HCT116 (cell line): ENCODE results near the gene DCK. TPM values are rescaled to one million over a fixed set of nuclear protein-coding genes. Genes with fewer than 3 reads are reported as not detected.

Experiments
- ATAC-seq: fragments of 200-7000 bp; cut with Tn5 transposase; 2 replicates; pipeline ENCODE4 v1.9.1; 2020; ENCODE audit warnings: mild to moderate bottlenecking, moderate library complexity
- BruUV-seq: library from RNA; stranded (reverse); fragments of 400-500 nt; replicated peaks from 2 replicates; lab custom pipeline; 2021; lab: Mats Ljungman, UMichigan
- CTCF ChIA-PET: fragments of 300-600 bp; sonication (Branson Sonifier 250); formaldehyde crosslinking; loops from one replicate; lab custom pipeline; 2021; ENCODE audit warnings: antibody characterized with exemption; lab: Charles Lee
- POLR2A ChIA-PET: fragments of 300-600, 350-600 bp; sonication (Branson Sonifier 250); formaldehyde crosslinking; loops from one replicate; lab custom pipeline; 2021; ENCODE audit warnings: antibody characterized with exemption; lab: Charles Lee
- RAD21 ChIA-PET, 2 experiments: fragments of 300-600 bp; sonication (Branson Sonifier 250); formaldehyde crosslinking; loops; one replicate each; lab custom pipeline; 2023; ENCODE audit warnings: low total read pairs in 2 of 2; ENCODE audit not compliant: uncharacterized antibody in 2 of 2, unreplicated experiment in 2 of 2, low non-redundant PET in 1 of 2; lab: Charles Lee
- DNase-seq: peaks from one replicate; pipeline ENCODE4 v3.0.0-alpha.2; 2010; ENCODE audit warnings: low read depth, low spot score
- H2AFZ ChIP-seq: fragments of 200-600 bp; shearing (Covaris generic), sonication (generic); 2 replicates; pipeline ENCODE4 v1.6.1; 2017; ENCODE audit warnings: low read depth, mixed run types, mixed read lengths, antibody characterized with exemption, low read length; ENCODE audit not compliant: poor library complexity, severe bottlenecking
- H3K27ac ChIP-seq: 2 replicates; pipeline ENCODE4 v1.5.1; 2012; ENCODE audit warnings: low read depth, low read length
- H3K27me3 ChIP-seq: fragments of 200-600 bp; sonication (generic); 2 replicates; pipeline ENCODE4 v1.6.1; 2016; ENCODE audit warnings: mixed run types, low read length, mixed read lengths; ENCODE audit not compliant: insufficient read depth
- H3K36me3 ChIP-seq, 2 experiments: fragments of 200-500 bp in 1 of 2; fragments of 200-600 bp in 1 of 2; sonication (Bioruptor generic) in 1 of 2; sonication (generic) in 1 of 2; 2 replicates each; pipeline versions ENCODE4 v1.5.1 to v1.6.1; 2014 to 2016; ENCODE audit warnings: low read length in 2 of 2, inconsistent platforms in 1 of 2, mixed read lengths in 1 of 2, mixed run types in 1 of 2; ENCODE audit not compliant: insufficient read depth in 2 of 2, control insufficient read depth in 1 of 2
- H3K4me1 ChIP-seq, 2 experiments: fragments of 200-600 bp in 1 of 2; sonication (generic) in 1 of 2; 2 replicates each; pipeline versions ENCODE4 v1.5.1 to v1.6.1; 2012 to 2017; ENCODE audit warnings: low read length in 2 of 2, inconsistent platforms in 1 of 2, mild to moderate bottlenecking in 1 of 2, mixed read lengths in 1 of 2, mixed run types in 1 of 2, moderate library complexity in 1 of 2; ENCODE audit not compliant: insufficient read depth in 2 of 2, control insufficient read depth in 1 of 2
- H3K4me2 ChIP-seq: fragments of 200-600 bp; sonication (generic); 2 replicates; pipeline ENCODE4 v1.6.1; 2017; ENCODE audit warnings: mixed run types, low read length, mixed read lengths
- H3K4me3 ChIP-seq, 2 experiments: fragments of 200-600 bp in 1 of 2; sonication (generic) in 1 of 2; replicated peaks in 1 of 2; 2 replicates each; pipeline ENCODE4 v1.5.1; 2011 to 2016; ENCODE audit warnings: low read length in 2 of 2, control low read depth in 1 of 2, low read depth in 1 of 2, mild to moderate bottlenecking in 1 of 2, mixed read lengths in 1 of 2, mixed run types in 1 of 2
- H3K79me2 ChIP-seq: fragments of 200-600 bp; sonication (generic); 2 replicates; pipeline ENCODE4 v1.6.1; 2017; ENCODE audit warnings: mild to moderate bottlenecking, mixed run types, low read length, moderate library complexity, mixed read lengths; ENCODE audit not compliant: insufficient read depth
- H3K9ac ChIP-seq: fragments of 200-600 bp; sonication (generic); 2 replicates; pipeline ENCODE4 v1.6.1; 2016; ENCODE audit warnings: low read length, mixed read lengths
- H3K9me2 ChIP-seq: fragments of 200-600 bp; sonication (generic), shearing (Covaris generic); 2 replicates; pipeline ENCODE4 v1.6.1; 2017; ENCODE audit warnings: mixed run types, mild to moderate bottlenecking, moderate library complexity; ENCODE audit not compliant: insufficient read depth
- H3K9me3 ChIP-seq, 2 experiments: fragments of 200-500 bp in 1 of 2; fragments of 200-600 bp in 1 of 2; sonication (Bioruptor generic) in 1 of 2; sonication (generic) in 1 of 2; 2 replicates each; pipeline ENCODE4 v1.6.1; 2014 to 2017; ENCODE audit warnings: low read length in 2 of 2, mixed read lengths in 2 of 2, inconsistent platforms in 1 of 2, low read depth in 1 of 2, mild to moderate bottlenecking in 1 of 2, mixed run types in 1 of 2, moderate library complexity in 1 of 2; ENCODE audit not compliant: control insufficient read depth in 1 of 2, insufficient read depth in 1 of 2
- H4K20me1 ChIP-seq: fragments of 200-600 bp; sonication (generic), shearing (Covaris generic); 2 replicates; pipeline ENCODE4 v1.6.1; 2017; ENCODE audit warnings: mixed run types, mild to moderate bottlenecking, moderate library complexity; ENCODE audit not compliant: insufficient read depth
- CBX3 ChIP-seq: IDR thresholded peaks from 2 replicates; pipeline ENCODE4 v1.6.1; 2012; ENCODE audit warnings: low read depth
- CTCF ChIP-seq, 3 experiments: fragments of 200-600 bp in 1 of 3; sonication (generic) in 1 of 3; IDR thresholded peaks in 2 of 3; conservative IDR thresholded peaks in 1 of 3; 2 replicates each; pipeline ENCODE4 v1.5.1; 2012 to 2017; ENCODE audit warnings: low read depth in 2 of 3, low read length in 2 of 3, antibody characterized with exemption in 1 of 3, borderline replicate concordance in 1 of 3, control low read depth in 1 of 3, mild to moderate bottlenecking in 1 of 3, mixed read lengths in 1 of 3, mixed run types in 1 of 3, moderate library complexity in 1 of 3; ENCODE audit not compliant: insufficient read depth in 1 of 3
- MAX ChIP-seq: IDR thresholded peaks from 2 replicates; pipeline ENCODE4 v1.6.1; 2012
- POLR2A ChIP-seq: IDR thresholded peaks from 2 replicates; pipeline ENCODE4 v1.7.0; 2011; ENCODE audit warnings: borderline replicate concordance; ENCODE audit not compliant: insufficient read depth, insufficient read length; ENCODE audit errors: extremely low read depth
- POLR2AphosphoS5 ChIP-seq: IDR thresholded peaks from 2 replicates; pipeline ENCODE4 v1.6.1; 2011; ENCODE audit warnings: mild to moderate bottlenecking, low read depth, low read length, moderate library complexity
- REST ChIP-seq: IDR thresholded peaks from 2 replicates; pipeline ENCODE4 v1.6.1; 2012; ENCODE audit warnings: low read depth
- SP1 ChIP-seq: IDR thresholded peaks from 2 replicates; pipeline ENCODE4 v1.6.1; 2012; ENCODE audit warnings: low read depth
- YY1 ChIP-seq: IDR thresholded peaks from 2 replicates; pipeline ENCODE4 v1.6.1; 2011; ENCODE audit warnings: low read length, low read depth, moderate library complexity, mild to moderate bottlenecking; ENCODE audit not compliant: insufficient replicate concordance; ENCODE audit errors: extremely low read depth
- ZBTB33 ChIP-seq: IDR thresholded peaks from 2 replicates; pipeline ENCODE4 v1.6.1; 2011; ENCODE audit warnings: mild to moderate bottlenecking, low read length, moderate library complexity; ENCODE audit not compliant: insufficient replicate concordance; ENCODE audit errors: extremely low read depth
- ZFX ChIP-seq: fragments of 450-650 bp; IDR thresholded peaks from 2 replicates; pipeline ENCODE4 v1.6.1; 2017
- intact Hi-C: fragments of 100-400 bp; cut with micrococcal nuclease; formaldehyde crosslinking; loops from 2 replicates; pipeline ENCODE4 v1.10.0; 2022
- total RNA-seq: library from RNA; stranded (reverse); gene quantifications from one replicate; pipeline ENCODE4 v1.2.1, GENCODE V29; 2021; ENCODE audit not compliant: unreplicated experiment

DCK gene
- total RNA-seq, 1 experiment from 2014 or later, result 23.0 TPM

- H3K4me3 ChIP-seq, result no peak overlapping the region
- TF ChIP-seq CTCF (IDR thresholded peaks at IDR 0.05 in 2 of 3, conservative IDR thresholded peaks at IDR 0.05 in 1 of 3; ENCODE audit: borderline replicate concordance in 1 of 3, insufficient read depth in 1 of 3, low read depth in 2 of 3, low read length in 2 of 3) (no peak), ZBTB33 (no peak), CBX3 (no peak), ZFX (no peak), SP1 (no peak), YY1 (no peak), POLR2AphosphoS5 (no peak), POLR2A (no peak), REST (no peak), MAX (no peak)
- no peak overlapping the region for H3K4me2 ChIP-seq
- ATAC-seq (no peak), DNase-seq (no peak)
- no TSS peak for BruUV-seq
- 0 out of 2 replicates have a peak, but pooled peaks cover 3% of the 10 kb centered on the region for H4K20me1 ChIP-seq
- H2AFZ ChIP-seq, result no peak overlapping the region
- no peak overlapping the region for H3K9ac ChIP-seq
- ChIA-PET RAD21 (no interaction called here), CTCF (interaction anchor here (0.7 kb wide), 1 partner anchor 11 kb away, joined by 3 read pairs; no protein-coding TSS in a partner anchor), POLR2A (no interaction called here)
- H3K9me2 ChIP-seq, result no peaks in the 10 kb centered on the region
- intact Hi-C loops, result no loop called here
- H3K27ac ChIP-seq, result no peak overlapping the region
- peaks cover 0 to 6% of the 10 kb centered on the region in 2 experiments; a peak in 2 of 4 replicates for H3K4me1 ChIP-seq
- no peaks in the 10 kb centered on the region for H3K36me3 ChIP-seq
- H3K27me3 ChIP-seq, result no peaks in the 10 kb centered on the region
- H3K9me3 ChIP-seq, result no peaks in the 10 kb centered on the region
- peaks cover 51% of the 10 kb centered on the region for H3K79me2 ChIP-seq
Measured at GRCh38 chr4:71008196-71008595, 14.7 kb downstream of the DCK start.
